ENCODE results near the gene SERAC1. TPM values are rescaled to one million over a fixed set of nuclear protein-coding genes. Genes with fewer than 3 reads are reported as not detected.

The SERAC1 gene
- total and polyA plus RNA-seq, 7 donors: 3.6 to 15.0 (median 9.6) TPM

DNA sequence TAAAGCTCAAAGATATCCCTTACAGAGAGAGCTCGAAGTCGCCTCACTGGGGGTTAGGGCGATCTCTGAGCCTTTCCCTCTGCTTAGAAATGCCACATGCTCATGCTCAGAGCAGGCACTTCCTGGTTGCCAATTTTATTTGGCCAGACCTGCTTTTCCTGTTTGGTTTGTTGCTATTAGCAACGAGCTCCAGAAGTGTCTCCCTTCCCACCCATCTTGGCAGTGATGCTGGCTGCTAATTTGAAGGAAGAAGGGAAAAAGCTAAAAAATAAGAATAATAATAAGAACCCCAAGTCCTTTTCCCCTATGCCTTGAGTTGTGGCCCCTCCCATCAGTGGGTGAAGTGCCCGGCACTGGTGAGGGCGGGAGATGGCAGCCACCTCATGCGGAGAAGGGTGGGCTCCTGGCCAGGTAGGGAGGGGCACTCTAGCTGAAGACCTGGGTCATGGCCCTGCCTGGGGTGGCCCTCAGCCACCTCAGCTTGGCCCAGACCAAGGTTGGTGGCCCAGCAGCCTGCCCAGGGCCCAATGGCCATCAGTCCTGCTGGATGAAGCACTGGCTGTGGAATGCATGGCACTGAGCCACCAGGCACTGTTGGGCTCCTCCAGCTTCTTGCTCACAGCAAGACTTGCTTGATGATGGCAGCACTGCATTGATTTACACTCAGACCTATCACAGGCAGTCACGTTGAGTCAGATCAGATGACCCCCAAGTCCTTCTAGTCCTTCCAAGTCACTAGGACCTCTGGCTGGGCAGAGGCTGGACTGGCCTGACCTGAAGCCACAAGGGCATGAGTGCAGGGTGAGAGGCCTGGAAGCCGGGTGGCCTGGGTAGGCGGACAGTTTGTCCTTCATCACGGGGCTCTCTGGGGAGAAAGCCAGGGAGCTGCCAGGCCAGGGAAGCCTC is 107.4 kb downstream of the SERAC1 start:
- Histone ChIP-seq H3K27me3 (no peaks in the 10 kb centered on the region), H3K4me1 (peaks cover 0 to 28% (median 18%) of the 10 kb centered on the region in 4 donors), H3K9me3 (no peaks in the 10 kb centered on the region), H3K27ac (peak overlapping the region; percentile 61 to 81 (median 64)), H3K36me3 (peaks cover 0 to 26% (median 12%) of the 10 kb centered on the region in 4 donors), H3K4me3 (no peak overlapping the region)
- WGBS, 2 donors: 44 to 59% methylated on average over 11 of the region's 11 CpGs
- peak; percentile 86 for DNase-seq
- intact Hi-C loops (cut with DNase I): no loop called here
- peak in 1 of 4 donors; percentile 21 for TF ChIP-seq POLR2AphosphoS5 (IDR thresholded peaks at IDR 0.05)
- TF ChIP-seq, protein P1, sequence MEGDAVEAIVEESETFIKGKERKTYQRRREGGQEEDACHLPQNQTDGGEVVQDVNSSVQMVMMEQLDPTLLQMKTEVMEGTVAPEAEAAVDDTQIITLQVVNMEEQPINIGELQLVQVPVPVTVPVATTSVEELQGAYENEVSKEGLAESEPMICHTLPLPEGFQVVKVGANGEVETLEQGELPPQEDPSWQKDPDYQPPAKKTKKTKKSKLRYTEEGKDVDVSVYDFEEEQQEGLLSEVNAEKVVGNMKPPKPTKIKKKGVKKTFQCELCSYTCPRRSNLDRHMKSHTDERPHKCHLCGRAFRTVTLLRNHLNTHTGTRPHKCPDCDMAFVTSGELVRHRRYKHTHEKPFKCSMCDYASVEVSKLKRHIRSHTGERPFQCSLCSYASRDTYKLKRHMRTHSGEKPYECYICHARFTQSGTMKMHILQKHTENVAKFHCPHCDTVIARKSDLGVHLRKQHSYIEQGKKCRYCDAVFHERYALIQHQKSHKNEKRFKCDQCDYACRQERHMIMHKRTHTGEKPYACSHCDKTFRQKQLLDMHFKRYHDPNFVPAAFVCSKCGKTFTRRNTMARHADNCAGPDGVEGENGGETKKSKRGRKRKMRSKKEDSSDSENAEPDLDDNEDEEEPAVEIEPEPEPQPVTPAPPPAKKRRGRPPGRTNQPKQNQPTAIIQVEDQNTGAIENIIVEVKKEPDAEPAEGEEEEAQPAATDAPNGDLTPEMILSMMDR (IDR thresholded peaks at IDR 0.05): no peak

Other genes starting within 250 kb of the SERAC1 start
- gene SYNJ2, start 186.4 kb downstream of the SERAC1 start, total RNA-seq: 10 to 100 TPM in 3 of 4 donors, 1 to 10 TPM in 1; 8.7 to 22.9 (median 12.3) TPM
- gene SYNJ2, start 186.4 kb downstream of the SERAC1 start, polyA plus RNA-seq: 10 to 100 TPM in 2 of 3 donors, 1 to 10 TPM in 1; 9.6 to 13.4 (median 12.9) TPM
- gene GTF2H5, start 88 bp upstream of the SERAC1 start, total RNA-seq: 1 to 10 TPM; 5.7 to 8.6 (median 7.0) TPM
- 1 to 10 TPM; 4.2 to 5.4 (median 4.2) TPM for gene GTF2H5, start 88 bp upstream of the SERAC1 start, polyA plus RNA-seq
- gene TULP4, start 144.2 kb upstream of the SERAC1 start, total RNA-seq: 100 to 1,000 TPM in 3 of 4 donors, 10 to 100 TPM in 1; 98.7 to 142 (median 138) TPM
- 10 to 100 TPM in 1 of 3 donors, 1 to 10 TPM in 2; 2.4 to 14.2 (median 5.1) TPM for gene TULP4, start 144.2 kb upstream of the SERAC1 start, polyA plus RNA-seq